Stimulated activated CD8-positive, alpha-beta memory T cell treated with anti-CD3 and anti-CD28 coated beads, Interleukin-7, amount 100 ng/mL, for 4 hours (primary cell): ENCODE measurements around the gene OR6J1.
"Not testable (repeated sequence)": the region's sequence is repeated elsewhere in the genome, so short reads cannot be mapped to it uniquely, and the experiment has no call there.

Experiments used
- DNase-seq, 2 donors: peaks; one replicate each; pipeline ENCODE4 v3.0.0-alpha.2; 2020; ENCODE audit warnings: low read depth in 2 of 2

OR6J1 gene

GRCh38 chr14:22606380-22606779 lies 37.8 kb downstream of the OR6J1 start:
- DNase-seq, result no peak

GRCh38 chr14:22602862-22603261 lies 41.3 kb downstream of the OR6J1 start:
- DNase-seq, result no peak

GRCh38 chr14:22601996-22602395 lies 42.2 kb downstream of the OR6J1 start:
- no peak for DNase-seq

GRCh38 chr14:22601456-22601855 lies 42.7 kb downstream of the OR6J1 start:
- no peak for DNase-seq

GRCh38 chr14:22600027-22600426 lies 44.1 kb downstream of the OR6J1 start:
- no peak for DNase-seq

GRCh38 chr14:22599349-22599748 lies 44.8 kb downstream of the OR6J1 start:
- DNase-seq, result no peak

- peak; percentile 14 to 29 for DNase-seq
Observed at GRCh38 chr14:22598896-22599244, 45.3 kb downstream of the OR6J1 start.

GRCh38 chr14:22598099-22598895 lies 45.9 kb downstream of the OR6J1 start, which contains the start of gene ABHD4:
ABHD4 (plus strand) TSS chr14:22598300; CDS start chr14:22598307, 7 bp downstream.
- peak in 1 of 2 donors; percentile 56 for DNase-seq

GRCh38 chr14:22597771-22598098 lies 46.4 kb downstream of the OR6J1 start:
- no peak for DNase-seq

- no peak for DNase-seq
Observed at GRCh38 chr14:22597265-22597664, 46.9 kb downstream of the OR6J1 start.

GRCh38 chr14:22596354-22596879 lies 47.7 kb downstream of the OR6J1 start:
- DNase-seq, result no peak

- no peak for DNase-seq
Observed at GRCh38 chr14:22594156-22594716, 49.9 kb downstream of the OR6J1 start.

GRCh38 chr14:22593601-22594000 lies 50.6 kb downstream of the OR6J1 start:
- no peak for DNase-seq

- no peak for DNase-seq
Observed at GRCh38 chr14:22593189-22593588, 51.0 kb downstream of the OR6J1 start.

- DNase-seq, result peak; percentile 98 to 99
Observed at GRCh38 chr14:22589096-22589839, 54.9 kb downstream of the OR6J1 start, which contains the start of gene DAD1. DAD1 (minus strand) TSS chr14:22589224; CDS start chr14:22589157, 67 bp downstream.

GRCh38 chr14:22588526-22589095 lies 55.5 kb downstream of the OR6J1 start:
- DNase-seq, result no peak

- not testable (repeated sequence) for DNase-seq
Observed at GRCh38 chr14:22587677-22588422, 56.3 kb downstream of the OR6J1 start.

- DNase-seq, result no peak
Observed at GRCh38 chr14:22587247-22587646, 56.9 kb downstream of the OR6J1 start.

- DNase-seq, result no peak
Observed at GRCh38 chr14:22583994-22584393, 60.2 kb downstream of the OR6J1 start.
